Measurements from ENCODE around the gene ING2.
"Not testable (repeated sequence)": the region's sequence is repeated elsewhere in the genome, so short reads cannot be mapped to it uniquely, and the experiment has no call there.

The ING2 gene

GRCh38 chr4:183548306-183548705, 43.4 kb downstream of the ING2 start:
- DNase-seq (ENCODE audit: low spot score) = no peak

- DNase-seq (ENCODE audit: low spot score) = no peak
Observed at GRCh38 chr4:183550345-183551093, 45.7 kb downstream of the ING2 start.

GRCh38 chr4:183552274-183553146, 47.7 kb downstream of the ING2 start:
- DNase-seq (ENCODE audit: low spot score) = no peak

DNA sequence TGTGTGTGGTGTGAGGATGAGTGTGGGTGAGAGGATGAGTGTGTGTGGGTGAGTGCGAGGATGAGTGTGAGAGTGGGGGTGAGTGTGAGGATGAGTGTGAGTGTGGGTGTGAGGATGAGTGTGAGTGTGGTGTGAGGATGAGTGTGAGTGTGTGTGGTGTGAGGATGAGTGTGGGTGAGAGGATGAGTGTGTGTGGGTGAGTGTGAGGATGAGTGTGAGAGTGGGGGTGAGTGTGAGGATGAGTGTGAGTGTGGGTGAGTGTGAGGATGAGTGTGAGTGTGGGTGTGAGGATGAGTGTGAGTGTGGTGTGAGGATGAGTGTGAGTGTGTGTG, 48.3 kb downstream of the ING2 start:
- not testable (repeated sequence) for DNase-seq (ENCODE audit: low spot score)

- DNase-seq (ENCODE audit: low spot score) = no peak
Observed at GRCh38 chr4:183553601-183554345, 48.9 kb downstream of the ING2 start.

- DNase-seq (ENCODE audit: low spot score) = no peak
Observed at GRCh38 chr4:183554346-183554686, 49.5 kb downstream of the ING2 start.

DNA sequence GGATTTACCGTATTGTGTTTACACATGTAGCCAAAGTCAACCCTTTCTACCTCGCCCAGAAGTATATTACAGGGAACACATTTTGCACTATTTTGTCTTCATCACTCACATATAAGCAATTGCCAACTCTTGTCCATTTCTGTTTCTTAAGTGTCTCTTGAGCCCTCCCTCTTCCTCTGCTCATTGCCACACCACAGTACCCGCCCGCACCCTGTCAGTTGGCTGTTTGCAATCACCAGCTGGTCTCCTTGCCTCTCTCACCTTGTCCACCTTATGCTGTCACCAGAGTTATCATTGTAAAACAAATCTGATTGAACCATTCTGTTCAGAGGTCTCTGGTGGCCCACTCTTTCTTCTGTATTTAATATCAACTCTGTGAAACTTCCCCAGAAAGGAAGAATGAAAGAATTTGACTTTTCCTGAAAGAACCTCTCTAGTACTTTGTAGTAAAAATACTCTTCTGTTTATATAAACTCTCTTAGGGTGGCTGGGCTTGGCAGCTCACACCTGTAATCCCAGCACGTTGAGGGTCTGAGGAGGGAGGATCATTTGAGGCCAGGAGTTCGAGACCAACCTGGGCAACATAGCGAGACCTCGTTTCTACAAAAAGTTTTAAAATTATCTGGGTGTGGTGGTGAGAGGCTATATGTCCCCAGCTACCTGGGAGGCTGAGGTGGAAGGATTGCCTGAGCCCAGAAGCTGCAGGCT, 50.2 kb downstream of the ING2 start:
- no peak for DNase-seq (ENCODE audit: low spot score)

GRCh38 chr4:183556947-183557346, 52.1 kb downstream of the ING2 start:
- no peak for DNase-seq (ENCODE audit: low spot score)

- no peak for DNase-seq (ENCODE audit: low spot score)
Observed at GRCh38 chr4:183557611-183558010, 52.8 kb downstream of the ING2 start.

- DNase-seq (ENCODE audit: low spot score) = no peak
Observed at GRCh38 chr4:183558873-183559272, 54.0 kb downstream of the ING2 start.

GRCh38 chr4:183561905-183562304, 57.0 kb downstream of the ING2 start:
- no peak for DNase-seq (ENCODE audit: low spot score)

All from CD4-positive, alpha-beta T cell treated with Interleukin-2 at 100 ng/mL for 4 hours (primary cell).